ENCODE data around the gene AHCY.

Gene AHCY

GRCh38 chr20:34233687-34234086 lies 69.5 kb downstream of the AHCY start:
- no peaks in the 10 kb centered on the region for H3K27me3 ChIP-seq (ENCODE audit: control insufficient read depth, insufficient read depth, low read length)
- H3K27ac ChIP-seq (ENCODE audit: low read depth, low read length): no peak overlapping the region

GRCh38 chr20:34232494-34233087 lies 70.6 kb downstream of the AHCY start:
- Histone ChIP-seq H3K4me1 (ENCODE audit: control insufficient read depth, insufficient read depth, low read length) (no peaks in the 10 kb centered on the region), H3K9me3 (ENCODE audit: control insufficient read depth, insufficient read depth, low read depth, low read length) (peaks cover 13% of the 10 kb centered on the region), H3K4me3 (ENCODE audit: low read depth, low read length) (no peak overlapping the region), H3K27ac (ENCODE audit: low read depth, low read length) (no peak overlapping the region), H3K27me3 (ENCODE audit: control insufficient read depth, insufficient read depth, low read length) (no peaks in the 10 kb centered on the region), H3K9ac (ENCODE audit: low read length) (no peak overlapping the region), H3K36me3 (ENCODE audit: control insufficient read depth, insufficient read depth, low read length) (no peaks in the 10 kb centered on the region)

More at GRCh38 chr20:34233687-34234086, 69.5 kb downstream of the AHCY start:
- Histone ChIP-seq H3K9me3 (ENCODE audit: control insufficient read depth, insufficient read depth, low read depth, low read length) (peaks cover 16% of the 10 kb centered on the region), H3K4me1 (ENCODE audit: control insufficient read depth, insufficient read depth, low read length) (no peaks in the 10 kb centered on the region), H3K36me3 (ENCODE audit: control insufficient read depth, insufficient read depth, low read length) (no peaks in the 10 kb centered on the region), H3K4me3 (ENCODE audit: low read depth, low read length) (no peak overlapping the region), H3K9ac (ENCODE audit: low read length) (no peak overlapping the region)

- Histone ChIP-seq H3K27me3 (ENCODE audit: control insufficient read depth, insufficient read depth, low read length) (no peaks in the 10 kb centered on the region), H3K9me3 (ENCODE audit: control insufficient read depth, insufficient read depth, low read depth, low read length) (peaks cover 13% of the 10 kb centered on the region), H3K36me3 (ENCODE audit: control insufficient read depth, insufficient read depth, low read length) (no peaks in the 10 kb centered on the region), H3K27ac (ENCODE audit: low read depth, low read length) (no peak overlapping the region), H3K4me3 (ENCODE audit: low read depth, low read length) (no peak overlapping the region), H3K9ac (ENCODE audit: low read length) (no peak overlapping the region), H3K4me1 (ENCODE audit: control insufficient read depth, insufficient read depth, low read length) (no peaks in the 10 kb centered on the region)
These were observed 71.5 kb downstream of the AHCY start for GRCh38 chr20:34231634-34232033.

Data from HUES6 (cell line).